ENCODE measurements around the gene TEAD4.

The TEAD4 gene

DNA sequence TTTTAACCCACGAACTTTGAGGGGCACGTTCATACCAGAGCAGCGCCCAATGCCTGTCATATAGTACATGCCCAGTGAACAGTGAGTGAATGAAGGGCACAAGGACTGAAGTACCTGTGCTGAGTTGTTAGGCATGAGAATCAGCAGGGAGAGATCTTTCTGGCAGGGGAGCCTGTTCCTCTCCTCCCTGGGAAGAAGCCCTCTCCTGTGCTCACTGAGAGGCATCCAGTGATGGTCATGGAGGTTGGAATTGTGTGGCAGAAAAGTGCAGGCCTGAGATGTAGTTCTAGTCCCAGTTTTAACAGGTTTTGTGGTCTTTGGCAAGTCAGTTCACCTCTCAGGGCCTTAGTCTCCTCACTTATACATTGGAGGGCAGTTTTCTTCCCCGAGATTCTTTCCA, 20.6 kb downstream of the TEAD4 start:
- H3K36me3 ChIP-seq (ENCODE audit: control insufficient read depth, insufficient read depth, low read length): peaks cover 44% of the 10 kb centered on the region

GRCh38 chr12:2980630-2981029, 21.4 kb downstream of the TEAD4 start:
- H3K27me3 ChIP-seq (ENCODE audit: control insufficient read depth, insufficient read depth, low read length): no peaks in the 10 kb centered on the region
- H3K9ac ChIP-seq (ENCODE audit: low read length): no peak overlapping the region
- H3K27ac ChIP-seq (ENCODE audit: low read depth, low read length): no peak overlapping the region
- peaks cover 44% of the 10 kb centered on the region for H3K36me3 ChIP-seq (ENCODE audit: control insufficient read depth, insufficient read depth, low read length)
- no peaks in the 10 kb centered on the region for H3K9me3 ChIP-seq (ENCODE audit: control insufficient read depth, insufficient read depth, low read depth, low read length)
- no peak overlapping the region for H3K4me3 ChIP-seq (ENCODE audit: low read depth, low read length)
- peaks cover 16% of the 10 kb centered on the region for H3K4me1 ChIP-seq (ENCODE audit: control insufficient read depth, insufficient read depth, low read length)

More for the DNA sequence above, 20.6 kb downstream of the TEAD4 start:
- Histone ChIP-seq H3K9me3 (ENCODE audit: control insufficient read depth, insufficient read depth, low read depth, low read length) (no peaks in the 10 kb centered on the region), H3K27me3 (ENCODE audit: control insufficient read depth, insufficient read depth, low read length) (no peaks in the 10 kb centered on the region), H3K27ac (ENCODE audit: low read depth, low read length) (no peak overlapping the region), H3K4me3 (ENCODE audit: low read depth, low read length) (no peak overlapping the region), H3K4me1 (ENCODE audit: control insufficient read depth, insufficient read depth, low read length) (peaks cover 16% of the 10 kb centered on the region), H3K9ac (ENCODE audit: low read length) (no peak overlapping the region)

GRCh38 chr12:2982361-2982760, 23.2 kb downstream of the TEAD4 start:
- no peak overlapping the region for H3K4me3 ChIP-seq (ENCODE audit: low read depth, low read length)
- H3K9me3 ChIP-seq (ENCODE audit: control insufficient read depth, insufficient read depth, low read depth, low read length): no peaks in the 10 kb centered on the region
- H3K9ac ChIP-seq (ENCODE audit: low read length): no peak overlapping the region
- no peak overlapping the region for H3K27ac ChIP-seq (ENCODE audit: low read depth, low read length)
- H3K27me3 ChIP-seq (ENCODE audit: control insufficient read depth, insufficient read depth, low read length): no peaks in the 10 kb centered on the region
- peaks cover 3% of the 10 kb centered on the region; the same call in 1 of the 2 replicates for H3K4me1 ChIP-seq (ENCODE audit: control insufficient read depth, insufficient read depth, low read length)
- peaks cover 44% of the 10 kb centered on the region for H3K36me3 ChIP-seq (ENCODE audit: control insufficient read depth, insufficient read depth, low read length)

GRCh38 chr12:2984249-2984648, 25.1 kb downstream of the TEAD4 start:
- peaks cover 44% of the 10 kb centered on the region for H3K36me3 ChIP-seq (ENCODE audit: control insufficient read depth, insufficient read depth, low read length)
- no peak overlapping the region for H3K27ac ChIP-seq (ENCODE audit: low read depth, low read length)
- H3K4me1 ChIP-seq (ENCODE audit: control insufficient read depth, insufficient read depth, low read length): peaks cover 3% of the 10 kb centered on the region; the same call in 1 of the 2 replicates
- H3K9me3 ChIP-seq (ENCODE audit: control insufficient read depth, insufficient read depth, low read depth, low read length): peaks cover under 1% of the 10 kb centered on the region; the same call in 1 of the 2 replicates
- H3K27me3 ChIP-seq (ENCODE audit: control insufficient read depth, insufficient read depth, low read length): no peaks in the 10 kb centered on the region
- no peak overlapping the region for H3K4me3 ChIP-seq (ENCODE audit: low read depth, low read length)
- no peak overlapping the region for H3K9ac ChIP-seq (ENCODE audit: low read length)

DNA sequence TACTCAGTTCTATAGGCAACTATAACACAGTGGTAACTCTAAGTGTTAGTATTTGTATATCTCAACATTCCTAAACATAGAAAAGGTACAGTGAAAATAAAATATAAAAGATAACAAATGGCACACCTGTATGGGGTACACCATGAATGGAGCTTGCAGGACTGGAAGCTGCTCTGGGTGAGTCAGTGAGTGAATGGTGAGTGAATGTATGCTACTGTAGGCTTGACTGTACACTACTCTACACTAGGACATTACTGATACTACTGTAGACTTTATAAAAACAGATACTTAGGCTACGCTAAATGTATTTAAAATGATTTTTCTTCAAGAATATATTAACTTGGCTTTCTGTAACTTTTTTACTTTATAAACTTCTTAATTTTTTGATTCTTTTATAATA, 25.5 kb downstream of the TEAD4 start:
- no peak overlapping the region for H3K9ac ChIP-seq (ENCODE audit: low read length)
- peaks cover 5% of the 10 kb centered on the region for H3K9me3 ChIP-seq (ENCODE audit: control insufficient read depth, insufficient read depth, low read depth, low read length)
- no peak overlapping the region for H3K27ac ChIP-seq (ENCODE audit: low read depth, low read length)
- H3K27me3 ChIP-seq (ENCODE audit: control insufficient read depth, insufficient read depth, low read length): no peaks in the 10 kb centered on the region
- peaks cover 39% of the 10 kb centered on the region for H3K36me3 ChIP-seq (ENCODE audit: control insufficient read depth, insufficient read depth, low read length)
- peaks cover 3% of the 10 kb centered on the region; the same call in 1 of the 2 replicates for H3K4me1 ChIP-seq (ENCODE audit: control insufficient read depth, insufficient read depth, low read length)
- no peak overlapping the region for H3K4me3 ChIP-seq (ENCODE audit: low read depth, low read length)

DNA sequence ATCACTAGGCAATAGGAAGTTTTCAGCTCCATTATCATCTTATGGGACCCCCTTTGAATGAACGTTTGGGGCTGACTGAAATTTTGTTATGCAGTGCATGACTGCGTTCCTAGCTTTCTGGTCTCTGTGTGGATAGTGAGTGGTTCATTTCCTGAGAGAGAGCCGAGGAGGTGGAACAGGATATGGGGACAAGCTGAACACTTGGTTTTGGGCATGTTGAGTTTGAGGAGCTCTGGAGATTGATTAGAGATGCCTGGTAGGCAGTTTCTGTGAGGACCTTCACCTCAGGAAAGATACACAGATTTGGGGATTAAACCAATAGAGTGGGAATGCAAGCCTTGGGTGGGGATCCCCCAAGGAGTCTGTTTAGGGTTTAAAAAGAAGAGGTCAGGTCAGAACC, 27.7 kb downstream of the TEAD4 start:
- Histone ChIP-seq H3K27me3 (ENCODE audit: control insufficient read depth, insufficient read depth, low read length) (no peaks in the 10 kb centered on the region), H3K27ac (ENCODE audit: low read depth, low read length) (no peak overlapping the region), H3K9ac (ENCODE audit: low read length) (no peak overlapping the region), H3K9me3 (ENCODE audit: control insufficient read depth, insufficient read depth, low read depth, low read length) (peaks cover 8% of the 10 kb centered on the region), H3K4me1 (ENCODE audit: control insufficient read depth, insufficient read depth, low read length) (peaks cover 7% of the 10 kb centered on the region; the same call in 1 of the 2 replicates), H3K36me3 (ENCODE audit: control insufficient read depth, insufficient read depth, low read length) (peaks cover 28% of the 10 kb centered on the region), H3K4me3 (ENCODE audit: low read depth, low read length) (no peak overlapping the region)

GRCh38 chr12:2988494-2988893, 29.3 kb downstream of the TEAD4 start:
- peaks cover 8% of the 10 kb centered on the region for H3K9me3 ChIP-seq (ENCODE audit: control insufficient read depth, insufficient read depth, low read depth, low read length)
- H3K36me3 ChIP-seq (ENCODE audit: control insufficient read depth, insufficient read depth, low read length): peaks cover 28% of the 10 kb centered on the region
- no peak overlapping the region for H3K4me3 ChIP-seq (ENCODE audit: low read depth, low read length)
- H3K4me1 ChIP-seq (ENCODE audit: control insufficient read depth, insufficient read depth, low read length): peaks cover 7% of the 10 kb centered on the region; the same call in 1 of the 2 replicates
- no peak overlapping the region for H3K27ac ChIP-seq (ENCODE audit: low read depth, low read length)
- no peak overlapping the region for H3K9ac ChIP-seq (ENCODE audit: low read length)
- H3K27me3 ChIP-seq (ENCODE audit: control insufficient read depth, insufficient read depth, low read length): no peaks in the 10 kb centered on the region

GRCh38 chr12:2992724-2993123, 33.5 kb downstream of the TEAD4 start:
- Histone ChIP-seq H3K4me3 (ENCODE audit: low read depth, low read length) (no peak overlapping the region), H3K4me1 (ENCODE audit: control insufficient read depth, insufficient read depth, low read length) (peaks cover 13% of the 10 kb centered on the region; the same call in 1 of the 2 replicates), H3K27ac (ENCODE audit: low read depth, low read length) (no peak overlapping the region), H3K36me3 (ENCODE audit: control insufficient read depth, insufficient read depth, low read length) (peaks cover 48% of the 10 kb centered on the region), H3K9ac (ENCODE audit: low read length) (no peak overlapping the region), H3K9me3 (ENCODE audit: control insufficient read depth, insufficient read depth, low read depth, low read length) (peaks cover 8% of the 10 kb centered on the region), H3K27me3 (ENCODE audit: control insufficient read depth, insufficient read depth, low read length) (no peaks in the 10 kb centered on the region)

- Histone ChIP-seq H3K4me1 (ENCODE audit: control insufficient read depth, insufficient read depth, low read length) (peaks cover 37% of the 10 kb centered on the region), H3K4me3 (ENCODE audit: low read depth, low read length) (no peak overlapping the region), H3K9me3 (ENCODE audit: control insufficient read depth, insufficient read depth, low read depth, low read length) (no peaks in the 10 kb centered on the region), H3K9ac (ENCODE audit: low read length) (peak overlapping the region; percentile 7), H3K27ac (ENCODE audit: low read depth, low read length) (peak overlapping the region; percentile 25; the same call in 1 of the 2 replicates), H3K27me3 (ENCODE audit: control insufficient read depth, insufficient read depth, low read length) (no peaks in the 10 kb centered on the region), H3K36me3 (ENCODE audit: control insufficient read depth, insufficient read depth, low read length) (peaks cover 68% of the 10 kb centered on the region)
Observed at GRCh38 chr12:2997989-2998670, 38.9 kb downstream of the TEAD4 start.

- no peaks in the 10 kb centered on the region for H3K9me3 ChIP-seq (ENCODE audit: control insufficient read depth, insufficient read depth, low read depth, low read length)
- no peak overlapping the region for H3K4me3 ChIP-seq (ENCODE audit: low read depth, low read length)
- peaks cover 43% of the 10 kb centered on the region for H3K4me1 ChIP-seq (ENCODE audit: control insufficient read depth, insufficient read depth, low read length)
- H3K36me3 ChIP-seq (ENCODE audit: control insufficient read depth, insufficient read depth, low read length): peaks cover 66% of the 10 kb centered on the region
- no peaks in the 10 kb centered on the region for H3K27me3 ChIP-seq (ENCODE audit: control insufficient read depth, insufficient read depth, low read length)
- peak overlapping the region; percentile 7 for H3K9ac ChIP-seq (ENCODE audit: low read length)
- peak overlapping the region; percentile 25; the same call in 1 of the 2 replicates for H3K27ac ChIP-seq (ENCODE audit: low read depth, low read length)
Observed at GRCh38 chr12:2998789-2999264, 39.6 kb downstream of the TEAD4 start.

GRCh38 chr12:2999265-2999841, 40.2 kb downstream of the TEAD4 start:
- H3K4me1 ChIP-seq (ENCODE audit: control insufficient read depth, insufficient read depth, low read length): peaks cover 47% of the 10 kb centered on the region

More at GRCh38 chr12:2999265-2999841, 40.2 kb downstream of the TEAD4 start:
- H3K36me3 ChIP-seq (ENCODE audit: control insufficient read depth, insufficient read depth, low read length): peaks cover 68% of the 10 kb centered on the region
- H3K9me3 ChIP-seq (ENCODE audit: control insufficient read depth, insufficient read depth, low read depth, low read length): no peaks in the 10 kb centered on the region
- H3K4me3 ChIP-seq (ENCODE audit: low read depth, low read length): no peak overlapping the region
- H3K27me3 ChIP-seq (ENCODE audit: control insufficient read depth, insufficient read depth, low read length): no peaks in the 10 kb centered on the region
- H3K9ac ChIP-seq (ENCODE audit: low read length): peak overlapping the region; percentile 27
- no peak overlapping the region for H3K27ac ChIP-seq (ENCODE audit: low read depth, low read length)

Data from HUES6 (cell line).